Measurements from ENCODE around the gene HPSE2.

DNA sequence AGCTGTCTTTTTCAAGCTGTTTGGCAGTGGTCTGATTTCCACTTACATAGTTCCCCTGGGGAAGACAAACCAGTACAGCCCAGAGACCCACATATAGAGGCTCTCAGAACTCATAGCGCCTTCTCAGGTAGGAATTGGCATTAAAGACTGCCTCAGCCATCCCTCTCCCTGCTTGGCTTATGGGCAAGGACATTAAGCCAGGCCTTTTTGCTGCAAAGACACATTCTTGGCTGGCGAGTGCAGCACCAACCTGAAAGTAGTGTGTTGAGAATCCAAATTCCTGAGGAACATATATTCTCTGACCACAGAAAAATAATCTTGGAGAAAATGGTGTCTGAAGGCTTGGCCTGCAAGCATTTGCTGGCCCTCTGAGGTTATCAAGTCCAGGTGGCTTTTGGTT, 749.7 kb downstream of the HPSE2 start:
- TF ChIP-seq CTCF (IDR thresholded peaks at IDR 0.05) (no peak), POLR2AphosphoS5 (IDR thresholded peaks at IDR 0.05; ENCODE audit: low read depth, low read length) (no peak)
- TF ChIP-seq, protein P1, sequence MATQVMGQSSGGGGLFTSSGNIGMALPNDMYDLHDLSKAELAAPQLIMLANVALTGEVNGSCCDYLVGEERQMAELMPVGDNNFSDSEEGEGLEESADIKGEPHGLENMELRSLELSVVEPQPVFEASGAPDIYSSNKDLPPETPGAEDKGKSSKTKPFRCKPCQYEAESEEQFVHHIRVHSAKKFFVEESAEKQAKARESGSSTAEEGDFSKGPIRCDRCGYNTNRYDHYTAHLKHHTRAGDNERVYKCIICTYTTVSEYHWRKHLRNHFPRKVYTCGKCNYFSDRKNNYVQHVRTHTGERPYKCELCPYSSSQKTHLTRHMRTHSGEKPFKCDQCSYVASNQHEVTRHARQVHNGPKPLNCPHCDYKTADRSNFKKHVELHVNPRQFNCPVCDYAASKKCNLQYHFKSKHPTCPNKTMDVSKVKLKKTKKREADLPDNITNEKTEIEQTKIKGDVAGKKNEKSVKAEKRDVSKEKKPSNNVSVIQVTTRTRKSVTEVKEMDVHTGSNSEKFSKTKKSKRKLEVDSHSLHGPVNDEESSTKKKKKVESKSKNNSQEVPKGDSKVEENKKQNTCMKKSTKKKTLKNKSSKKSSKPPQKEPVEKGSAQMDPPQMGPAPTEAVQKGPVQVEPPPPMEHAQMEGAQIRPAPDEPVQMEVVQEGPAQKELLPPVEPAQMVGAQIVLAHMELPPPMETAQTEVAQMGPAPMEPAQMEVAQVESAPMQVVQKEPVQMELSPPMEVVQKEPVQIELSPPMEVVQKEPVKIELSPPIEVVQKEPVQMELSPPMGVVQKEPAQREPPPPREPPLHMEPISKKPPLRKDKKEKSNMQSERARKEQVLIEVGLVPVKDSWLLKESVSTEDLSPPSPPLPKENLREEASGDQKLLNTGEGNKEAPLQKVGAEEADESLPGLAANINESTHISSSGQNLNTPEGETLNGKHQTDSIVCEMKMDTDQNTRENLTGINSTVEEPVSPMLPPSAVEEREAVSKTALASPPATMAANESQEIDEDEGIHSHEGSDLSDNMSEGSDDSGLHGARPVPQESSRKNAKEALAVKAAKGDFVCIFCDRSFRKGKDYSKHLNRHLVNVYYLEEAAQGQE (IDR thresholded peaks at IDR 0.05; ENCODE audit: insufficient read depth in 1 of 2, low read depth in 2 of 2, low read length in 1 of 2), result no peak
